8988T (cell line): ENCODE results near the gene GARIN5A.
A peak's percentile ranks its signal among the peaks of the same experiment; 100 is the strongest.
"Not testable (repeated sequence)": the region's sequence is repeated elsewhere in the genome, so short reads cannot be mapped to it uniquely, and the experiment has no call there.

Experiments used
- DNase-seq: peaks from one replicate; pipeline ENCODE4 v3.0.0; 2011

Gene GARIN5A

GRCh38 chr19:50486823-50487515 is 10.3 kb upstream of the GARIN5A start:
- no peak for DNase-seq

DNA sequence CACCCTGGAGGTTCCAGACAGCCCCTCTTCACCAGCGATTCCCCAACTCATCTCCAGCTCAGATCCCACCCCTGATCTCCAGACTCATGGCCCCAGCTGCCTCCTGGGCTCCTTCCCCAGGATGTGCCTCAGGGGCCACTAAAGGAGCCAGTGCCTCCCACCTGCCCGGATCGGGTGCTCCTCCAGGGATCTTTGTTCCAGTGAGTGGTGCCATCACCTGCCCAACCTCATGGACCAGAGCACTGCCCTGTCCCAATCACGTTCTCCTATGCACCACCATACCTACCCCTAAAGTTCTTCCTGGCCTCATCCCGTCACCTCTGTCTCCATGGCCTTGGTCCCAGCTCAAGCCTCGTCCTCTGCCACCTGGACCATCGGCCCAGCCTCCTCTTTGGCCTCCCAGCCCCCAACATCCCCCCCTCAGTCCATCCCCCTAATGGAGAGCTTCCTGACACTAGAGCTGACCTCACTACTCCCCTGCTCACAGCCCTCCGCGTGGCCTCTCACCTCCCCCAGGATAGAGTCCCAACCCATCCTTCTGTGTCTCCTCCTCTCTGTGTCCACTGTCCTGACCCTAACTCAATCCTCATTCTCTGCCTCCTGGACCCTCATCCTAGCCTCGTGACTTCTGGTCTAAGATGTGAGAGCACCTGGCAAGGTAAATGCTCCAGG is 8.8 kb upstream of the GARIN5A start:
- no peak for DNase-seq

GRCh38 chr19:50482916-50483315 is 6.3 kb upstream of the GARIN5A start:
- DNase-seq, result no peak

DNA sequence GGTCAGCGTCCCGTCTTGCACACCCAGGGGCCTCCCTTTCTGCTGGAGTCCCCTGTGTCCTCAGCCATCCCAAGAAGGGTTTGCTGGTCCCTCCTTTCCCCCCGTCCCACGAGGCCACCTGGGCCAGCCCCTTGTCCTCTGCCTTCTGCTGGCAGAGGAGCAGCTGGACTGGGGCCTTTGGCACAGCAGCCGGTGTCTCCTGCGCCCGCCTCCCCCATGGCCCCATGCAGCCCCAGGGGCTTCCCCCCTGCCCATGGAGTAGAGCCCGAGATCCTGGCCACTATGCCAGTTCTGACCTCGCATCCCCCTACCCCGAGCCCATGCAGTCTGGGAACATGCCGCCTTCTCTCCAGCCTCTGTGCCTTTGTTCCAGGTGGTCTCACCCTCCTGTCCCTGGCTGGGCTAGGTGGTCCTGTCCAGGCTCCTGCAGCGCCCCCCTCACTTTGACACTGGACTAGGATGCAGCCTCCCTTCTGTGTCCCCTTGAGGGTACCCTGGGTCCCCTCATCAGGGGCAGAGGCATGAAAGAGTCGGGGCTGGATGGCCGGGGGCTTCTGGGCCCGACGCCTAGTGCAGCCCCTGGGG is 5.7 kb upstream of the GARIN5A start:
- no peak for DNase-seq

DNA sequence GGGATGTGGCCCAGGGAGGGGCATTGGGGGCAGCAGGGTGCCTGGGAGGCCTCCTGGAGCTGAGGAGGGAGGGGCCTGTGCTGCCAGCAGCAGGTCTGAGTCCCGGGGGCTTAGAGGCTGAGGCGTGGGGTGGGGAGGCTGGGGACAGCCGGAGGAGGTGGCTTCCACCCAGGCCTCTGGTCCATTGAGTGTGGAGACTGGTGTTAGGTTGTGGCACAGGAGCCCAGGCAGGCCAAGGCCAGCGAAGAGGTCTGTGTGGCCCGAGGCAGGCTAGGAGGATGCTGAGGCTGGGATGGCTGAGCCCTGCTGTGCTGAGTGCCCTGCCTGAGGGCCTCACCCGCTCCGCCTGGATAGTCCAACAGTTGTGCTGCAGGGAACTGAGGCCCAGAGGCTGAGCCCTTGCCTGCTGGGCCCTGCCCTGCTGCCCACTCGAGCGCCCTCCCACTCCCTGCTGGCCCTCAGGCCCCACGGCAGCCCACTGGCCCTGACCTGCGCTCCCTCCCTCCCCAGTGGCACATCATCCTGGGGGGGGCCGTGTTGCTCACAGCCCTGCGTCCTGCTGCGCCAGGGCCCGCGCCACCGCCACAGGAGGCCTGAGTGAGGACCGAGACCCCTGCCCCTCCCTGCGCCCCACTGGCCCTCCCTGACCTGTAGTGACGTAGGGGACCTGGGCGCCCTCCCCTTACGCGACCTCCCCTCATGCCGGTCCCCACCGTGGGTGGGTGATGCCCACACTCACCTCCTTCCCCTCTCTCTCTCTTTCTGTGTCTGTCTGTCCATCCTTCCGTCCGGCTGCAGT is 4.9 kb upstream of the GARIN5A start:
- DNase-seq, result no peak

GRCh38 chr19:50480281-50481111 is 3.8 kb upstream of the GARIN5A start:
- no peak for DNase-seq

DNA sequence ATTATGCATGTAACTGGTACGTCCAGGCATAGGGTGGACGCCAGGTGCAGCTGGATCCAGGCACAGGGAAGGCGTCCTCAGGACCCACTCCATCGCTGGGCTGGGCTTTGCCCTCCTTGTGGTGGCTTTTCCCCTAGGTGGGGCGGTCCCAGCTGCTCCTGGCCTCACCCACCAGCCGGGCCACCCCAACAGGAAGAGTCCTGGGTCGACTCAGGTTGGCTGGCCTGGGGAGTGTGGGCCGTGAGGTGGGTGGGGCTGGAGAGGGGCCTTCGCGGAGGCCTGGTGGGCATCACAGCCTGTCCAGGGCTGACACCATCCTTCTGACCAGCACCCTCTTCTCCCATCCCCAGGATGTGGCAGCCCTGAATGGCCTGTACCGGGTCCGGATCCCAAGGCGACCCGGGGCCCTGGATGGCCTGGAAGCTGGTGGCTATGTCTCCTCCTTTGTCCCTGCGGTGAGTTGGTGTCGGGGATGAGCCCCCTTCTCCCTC is 3.2 kb upstream of the GARIN5A start:
- no peak for DNase-seq

DNA sequence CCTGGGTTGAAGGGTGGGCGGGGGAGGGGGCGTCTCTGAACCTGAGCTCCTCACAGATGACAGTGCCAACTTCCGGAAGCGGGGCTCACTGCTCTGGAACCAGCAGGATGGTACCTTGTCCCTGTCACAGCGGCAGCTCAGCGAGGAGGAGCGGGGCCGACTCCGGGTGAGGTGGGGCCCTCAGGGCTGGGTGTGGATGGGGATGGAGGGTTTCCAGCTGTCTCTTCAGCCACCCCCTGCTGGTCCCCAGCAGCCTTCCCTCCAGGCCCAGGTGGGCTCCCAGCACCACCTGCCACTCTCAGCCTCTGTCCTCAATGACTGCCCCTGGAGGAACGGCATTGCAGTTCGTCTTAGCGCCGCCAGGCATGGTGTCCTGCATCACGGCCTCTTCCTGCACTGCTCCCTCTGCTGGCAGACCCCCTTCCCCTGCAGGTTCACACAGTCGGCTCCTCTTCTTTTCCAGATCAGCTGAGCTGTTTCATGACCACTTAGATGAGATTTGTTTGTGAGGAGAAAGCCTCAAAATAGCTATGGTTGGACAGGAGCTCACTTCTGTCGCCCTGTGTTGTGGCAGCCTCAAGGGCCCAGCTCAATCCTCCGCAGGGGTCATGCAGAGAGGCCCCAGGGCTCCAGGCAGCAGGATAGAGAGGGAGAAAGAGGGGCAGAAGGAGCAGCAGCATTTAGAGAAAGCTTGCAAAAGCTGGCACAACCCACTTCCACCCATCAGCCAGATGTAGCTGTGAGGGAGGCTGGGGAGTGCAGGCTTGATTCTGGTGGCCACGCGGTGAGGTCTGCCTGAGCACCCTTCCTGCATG is 2.5 kb upstream of the GARIN5A start:
- peak; percentile 84 for DNase-seq

DNA sequence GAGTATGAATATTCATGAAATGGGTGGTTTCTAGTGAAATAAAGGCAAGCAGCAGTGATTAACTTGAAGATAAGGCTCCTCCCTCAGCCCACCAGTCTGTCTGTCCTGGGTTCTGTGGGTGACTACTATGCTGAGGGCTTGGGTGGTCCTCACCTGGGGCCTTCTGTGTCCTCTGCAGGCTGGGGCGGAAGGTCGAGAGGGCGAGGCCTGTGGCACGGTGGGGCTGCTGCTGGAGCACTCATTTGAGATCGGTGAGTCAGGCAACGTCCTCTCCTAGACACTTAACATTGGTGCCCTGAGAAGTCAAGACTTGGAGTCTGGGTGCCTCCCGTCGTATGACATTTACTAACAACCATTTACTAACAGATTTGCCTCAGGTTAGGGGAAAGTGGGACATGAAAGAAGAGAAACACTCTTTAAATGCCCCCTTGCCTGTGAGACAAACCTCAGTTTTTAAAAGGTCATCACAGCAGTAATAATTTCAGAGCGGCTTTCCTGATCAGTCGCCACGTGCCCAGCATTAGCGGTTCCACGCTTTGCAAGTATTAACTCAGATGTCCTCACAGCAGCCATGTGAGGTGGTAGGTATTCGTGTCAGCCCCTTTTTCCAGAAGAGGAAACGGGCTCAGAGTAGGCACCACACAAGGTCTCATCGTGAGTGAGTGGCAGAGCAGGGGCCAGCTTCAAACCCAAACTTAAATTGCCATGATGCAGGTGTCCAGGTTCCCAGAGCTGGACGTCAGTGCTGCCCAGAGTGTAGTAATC is 1.3 kb upstream of the GARIN5A start:
- no peak for DNase-seq

GRCh38 chr19:50476907-50477238 is 225 bp upstream of the GARIN5A start:
- DNase-seq, result no peak

GRCh38 chr19:50475736-50476223 is 868 bp downstream of the GARIN5A start:
- DNase-seq, result no peak

DNA sequence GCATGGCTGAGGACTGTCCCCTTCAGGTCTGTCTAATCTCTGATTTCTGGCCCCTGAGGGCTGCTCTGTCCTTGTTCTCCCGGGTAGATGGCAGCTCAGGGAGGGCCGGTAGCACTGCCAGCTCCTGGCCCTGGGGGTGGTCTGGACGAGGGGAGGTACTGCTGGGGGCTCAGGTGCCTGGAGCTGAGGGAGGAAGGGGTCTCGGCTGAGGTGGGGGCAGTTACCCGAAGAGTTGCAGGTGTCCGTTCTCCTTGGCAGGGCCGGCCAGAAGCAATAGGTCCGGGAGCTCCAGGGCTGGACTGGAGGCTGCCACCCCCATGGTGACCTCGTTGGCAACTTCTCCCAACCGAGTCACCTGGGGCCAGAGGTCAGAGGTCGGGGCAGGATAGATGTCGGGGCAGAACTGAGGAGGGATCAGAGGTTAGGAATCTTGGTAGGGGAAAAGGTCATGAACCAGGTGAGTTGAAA is 1.5 kb downstream of the GARIN5A start:
- no peak for DNase-seq

- not testable (repeated sequence) for DNase-seq
These were observed 3.3 kb downstream of the GARIN5A start for GRCh38 chr19:50473336-50473735.

DNA sequence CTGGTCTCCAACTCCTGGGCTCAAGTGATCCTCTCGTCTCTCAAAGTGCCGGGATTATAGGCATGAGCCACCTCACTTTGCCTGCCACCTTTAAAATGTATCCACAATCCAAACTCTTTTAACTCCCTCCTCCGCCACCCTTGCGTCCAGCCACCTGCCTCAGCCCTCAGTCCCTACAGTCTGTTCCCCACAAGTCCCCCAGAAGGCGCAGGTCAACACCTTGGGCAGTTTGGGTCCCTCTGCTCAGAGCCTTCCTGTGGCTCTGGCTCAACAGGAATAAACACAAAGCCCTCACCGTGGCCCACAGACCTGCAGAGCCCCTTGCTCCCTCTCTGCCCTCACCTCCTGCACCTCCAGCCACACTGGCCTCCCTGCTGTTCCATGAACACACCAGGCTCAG is 7.8 kb downstream of the GARIN5A start:
- DNase-seq, result no peak

DNA sequence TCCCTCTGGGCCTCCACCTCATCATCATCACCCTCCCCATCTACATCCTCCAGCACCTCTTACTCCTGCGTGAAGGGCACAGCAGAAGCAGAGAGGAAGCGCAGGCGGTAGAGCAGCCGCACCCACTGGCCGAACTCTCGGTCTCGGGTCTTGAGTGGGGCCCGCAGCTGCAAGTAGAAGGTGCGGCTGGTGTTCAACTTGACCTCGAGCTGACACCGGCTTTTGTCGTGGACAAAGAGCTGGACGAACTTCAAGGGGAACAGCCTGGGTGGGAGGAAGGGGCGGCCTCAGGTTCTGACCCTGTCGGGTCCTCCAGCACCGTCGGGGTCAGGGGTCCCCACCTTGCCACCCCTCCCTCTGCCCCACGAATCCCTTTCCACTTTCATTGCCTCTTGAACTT is 9.1 kb downstream of the GARIN5A start:
- DNase-seq, result no peak

DNA sequence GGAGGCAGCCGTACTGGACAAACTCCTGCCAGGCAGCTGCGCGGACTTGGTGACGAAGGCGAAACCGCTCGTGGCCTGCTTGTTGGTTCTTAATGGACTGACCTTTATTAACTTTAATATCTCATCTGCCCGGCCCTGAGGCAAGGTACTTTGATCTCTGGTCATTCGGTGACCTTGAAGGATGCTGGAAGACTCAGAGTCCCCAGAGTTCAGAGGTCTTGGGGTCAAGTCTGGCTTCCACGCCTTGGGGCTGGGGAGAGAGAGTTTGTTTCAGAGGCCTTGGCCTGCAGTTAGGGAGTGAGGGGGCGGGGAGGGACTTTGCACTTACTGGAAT is 10.0 kb downstream of the GARIN5A start:
- DNase-seq, result no peak

DNA sequence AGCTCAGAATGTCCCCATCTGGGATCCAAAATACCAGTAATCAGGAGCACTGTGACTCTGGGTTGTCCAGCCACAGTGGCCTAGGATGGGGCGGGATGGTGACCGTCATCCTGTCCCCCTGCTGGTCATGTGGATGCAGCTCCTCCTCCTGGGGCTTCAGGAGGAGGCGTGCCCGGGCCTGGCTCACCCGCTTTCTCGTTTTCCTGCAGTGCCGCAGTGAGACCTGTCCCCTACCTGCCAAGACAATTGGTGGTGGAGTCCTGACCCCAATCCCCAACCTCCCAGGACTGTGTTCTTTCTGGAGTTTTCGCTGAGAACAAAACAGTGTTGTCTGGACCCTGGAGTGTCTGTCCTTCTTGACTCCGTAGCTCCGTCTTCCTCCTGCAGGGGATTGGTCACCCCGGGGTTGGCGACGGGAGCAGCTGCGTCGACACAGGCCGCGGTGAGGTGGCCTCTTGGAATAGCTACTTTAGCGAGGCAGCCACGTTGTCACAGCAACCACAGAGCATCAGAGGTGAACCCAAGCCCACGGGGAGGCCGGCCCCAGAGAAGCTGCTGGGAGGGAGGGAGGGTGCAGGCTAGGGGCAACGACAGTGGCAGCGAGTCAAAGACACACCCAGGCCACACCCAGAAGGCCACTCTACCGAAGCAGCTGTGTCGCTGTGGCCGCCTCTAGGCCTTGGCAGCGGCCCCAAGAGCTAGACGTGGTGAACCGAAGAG is 10.5 kb downstream of the GARIN5A start:
- peak; percentile 40 for DNase-seq

GRCh38 chr19:50465000-50465399 is 11.6 kb downstream of the GARIN5A start:
- DNase-seq, result no peak

DNA sequence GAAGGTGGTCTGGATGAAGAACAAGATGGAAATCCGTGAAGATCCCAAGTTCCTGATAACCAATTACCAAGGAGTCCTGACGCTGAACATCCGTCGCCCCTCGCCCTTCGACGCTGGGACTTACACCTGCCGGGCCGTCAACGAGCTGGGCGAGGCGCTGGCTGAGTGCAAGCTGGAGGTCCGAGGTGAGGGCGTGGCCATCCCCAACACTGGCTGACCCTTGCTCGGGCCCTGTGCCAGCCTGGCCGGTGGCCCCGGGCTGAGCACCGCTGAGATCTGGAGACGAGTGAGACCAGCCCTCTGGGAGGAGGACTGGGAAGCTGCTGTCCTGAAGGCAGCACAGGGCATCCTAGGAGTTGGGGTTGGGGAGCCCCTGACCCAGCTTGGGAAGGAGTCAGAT is 12.3 kb downstream of the GARIN5A start:
- no peak for DNase-seq

GRCh38 chr19:50462970-50463369 is 13.7 kb downstream of the GARIN5A start:
- DNase-seq, result no peak
